Measurements from ENCODE around the gene RNASET2.

DNA sequence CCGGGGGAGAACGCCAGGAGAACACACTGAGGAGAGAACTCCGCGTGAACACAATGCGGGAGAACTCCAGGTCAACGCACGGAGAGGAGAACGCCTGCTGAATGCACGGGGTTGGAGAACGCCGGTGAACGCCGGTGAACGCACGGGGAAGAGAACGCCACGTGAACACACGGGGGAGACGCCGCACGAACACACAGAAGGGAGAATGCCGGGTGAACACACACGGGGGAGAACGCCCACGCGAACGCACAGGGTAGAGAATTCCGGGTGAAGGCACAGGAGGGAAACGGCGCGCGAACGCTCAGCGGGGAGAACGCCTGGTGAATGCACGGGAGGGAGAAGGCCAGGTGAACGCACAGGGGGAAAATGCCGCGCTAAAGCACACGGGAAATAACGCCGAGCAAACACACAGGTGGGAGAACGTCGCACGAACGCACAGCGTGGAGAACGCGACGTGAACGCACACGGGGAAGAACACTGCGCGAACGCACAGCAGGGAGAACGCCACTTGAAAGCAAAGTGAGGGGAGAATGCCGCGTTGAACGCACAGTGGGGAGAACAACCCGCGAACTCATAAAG is 56.1 kb downstream of the RNASET2 start:
- TF ChIP-seq, protein P1, sequence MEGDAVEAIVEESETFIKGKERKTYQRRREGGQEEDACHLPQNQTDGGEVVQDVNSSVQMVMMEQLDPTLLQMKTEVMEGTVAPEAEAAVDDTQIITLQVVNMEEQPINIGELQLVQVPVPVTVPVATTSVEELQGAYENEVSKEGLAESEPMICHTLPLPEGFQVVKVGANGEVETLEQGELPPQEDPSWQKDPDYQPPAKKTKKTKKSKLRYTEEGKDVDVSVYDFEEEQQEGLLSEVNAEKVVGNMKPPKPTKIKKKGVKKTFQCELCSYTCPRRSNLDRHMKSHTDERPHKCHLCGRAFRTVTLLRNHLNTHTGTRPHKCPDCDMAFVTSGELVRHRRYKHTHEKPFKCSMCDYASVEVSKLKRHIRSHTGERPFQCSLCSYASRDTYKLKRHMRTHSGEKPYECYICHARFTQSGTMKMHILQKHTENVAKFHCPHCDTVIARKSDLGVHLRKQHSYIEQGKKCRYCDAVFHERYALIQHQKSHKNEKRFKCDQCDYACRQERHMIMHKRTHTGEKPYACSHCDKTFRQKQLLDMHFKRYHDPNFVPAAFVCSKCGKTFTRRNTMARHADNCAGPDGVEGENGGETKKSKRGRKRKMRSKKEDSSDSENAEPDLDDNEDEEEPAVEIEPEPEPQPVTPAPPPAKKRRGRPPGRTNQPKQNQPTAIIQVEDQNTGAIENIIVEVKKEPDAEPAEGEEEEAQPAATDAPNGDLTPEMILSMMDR (IDR thresholded peaks at IDR 0.05), result no peak
- no peak for TF ChIP-seq POLR2A (IDR thresholded peaks at IDR 0.05)
- TF ChIP-seq POLR2AphosphoS5 (IDR thresholded peaks at IDR 0.05), result no peak
